HG03342 (cell line): ENCODE data around the gene UBA6.
"Not testable (repeated sequence)": the region's sequence is repeated elsewhere in the genome, so short reads cannot be mapped to it uniquely, and the experiment has no call there.

Source experiments
- ATAC-seq: cut with Tn5 transposase; IDR thresholded peaks from one replicate; pipeline ENCODE4 v1.9.1; 2021; ENCODE audit warnings: mild to moderate bottlenecking, moderate library complexity; ENCODE audit not compliant: unreplicated experiment

The UBA6 gene

DNA sequence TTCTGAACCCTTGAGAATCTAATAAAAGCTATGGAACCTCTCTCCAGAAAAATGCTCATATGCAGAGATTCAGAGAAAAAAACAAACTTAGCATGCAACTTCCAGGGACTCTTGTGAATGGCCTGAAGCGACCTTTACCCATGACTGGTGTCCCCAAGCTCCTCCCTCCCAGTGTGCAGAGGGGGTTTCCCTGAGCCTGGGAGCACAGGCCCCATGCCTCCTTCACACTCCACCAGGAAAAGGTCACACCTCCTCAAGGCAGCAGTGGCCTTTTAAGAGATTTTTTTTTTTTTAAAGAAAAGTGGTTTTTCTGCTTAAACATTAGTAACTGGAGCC lies 13.3 kb upstream of the UBA6 start:
- ATAC-seq, result peak; percentile 65

DNA sequence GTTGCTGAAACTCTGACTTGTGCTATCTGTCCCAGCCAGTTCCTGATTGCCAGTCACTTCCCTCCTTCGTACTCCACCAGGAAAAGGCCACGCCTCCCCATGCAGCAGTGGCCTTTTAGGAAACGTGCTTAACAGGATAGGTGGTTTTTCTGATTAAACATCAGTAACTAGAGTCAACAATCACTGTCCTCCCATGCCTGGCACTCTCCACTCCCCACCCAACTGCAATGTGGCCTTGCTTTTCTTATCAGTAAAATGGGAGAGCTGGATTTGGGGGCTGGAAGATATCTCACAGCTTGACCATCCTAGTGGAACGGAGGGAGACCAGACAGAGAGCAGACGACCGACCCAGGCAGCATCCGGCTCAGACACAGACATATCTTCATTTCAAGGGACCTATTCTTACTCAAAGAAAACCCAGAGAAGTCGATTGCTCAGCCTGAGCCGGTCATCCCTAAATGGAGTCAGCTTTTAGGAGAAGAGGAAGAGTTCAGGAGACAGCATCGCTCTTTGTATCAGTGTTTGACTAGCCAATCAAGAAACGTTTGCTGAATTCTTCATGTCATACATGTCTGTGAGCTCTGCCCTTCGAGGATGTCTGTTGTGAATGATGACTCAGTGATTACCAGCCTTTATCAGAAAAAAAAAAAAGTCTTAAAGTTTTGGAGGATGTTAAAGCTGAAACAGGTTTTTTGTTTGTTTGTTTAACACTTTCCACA lies 12.7 kb upstream of the UBA6 start:
- ATAC-seq, result no peak

DNA sequence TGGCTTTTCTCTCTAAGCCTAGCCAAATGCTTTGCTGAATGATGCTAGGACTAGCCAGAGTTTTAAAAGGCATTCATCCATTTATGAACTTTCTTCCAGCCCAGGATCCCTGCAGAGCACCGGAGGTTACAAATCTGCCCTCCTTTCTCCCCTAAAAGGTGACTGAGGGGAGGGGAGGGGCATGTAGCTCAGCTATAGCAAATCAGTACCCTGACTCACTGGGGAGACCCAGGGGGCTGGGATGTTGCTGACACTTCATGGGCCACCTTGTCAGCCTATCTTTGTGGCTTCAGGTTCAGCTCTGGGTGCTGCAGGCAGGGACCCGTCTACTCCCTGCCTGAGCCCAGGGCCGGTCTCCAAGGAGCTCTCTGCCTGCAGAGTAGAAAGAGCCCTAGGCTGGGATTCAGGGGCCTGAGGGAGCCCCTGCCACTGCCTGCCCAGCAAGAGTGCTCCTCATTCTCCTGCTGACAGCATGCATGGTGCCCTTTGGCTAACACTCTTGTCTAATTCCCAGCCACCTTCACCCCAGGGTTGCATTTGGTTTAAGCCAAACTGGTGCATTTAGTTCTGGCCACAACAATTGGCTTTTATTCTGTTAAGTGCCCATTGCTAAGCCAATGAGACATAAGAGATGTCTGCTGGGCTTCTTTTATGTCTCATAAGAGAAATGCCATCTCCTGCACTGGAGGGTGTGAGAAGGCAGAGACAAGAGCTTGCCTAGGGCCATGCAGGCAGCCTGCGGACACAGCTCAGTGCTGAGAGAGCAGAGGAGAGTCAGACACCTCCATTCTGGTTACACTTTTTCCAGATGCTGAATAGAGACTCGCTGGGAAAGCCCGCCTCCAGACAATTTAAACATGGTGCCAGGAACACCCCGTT lies 11.9 kb upstream of the UBA6 start:
- no peak for ATAC-seq

DNA sequence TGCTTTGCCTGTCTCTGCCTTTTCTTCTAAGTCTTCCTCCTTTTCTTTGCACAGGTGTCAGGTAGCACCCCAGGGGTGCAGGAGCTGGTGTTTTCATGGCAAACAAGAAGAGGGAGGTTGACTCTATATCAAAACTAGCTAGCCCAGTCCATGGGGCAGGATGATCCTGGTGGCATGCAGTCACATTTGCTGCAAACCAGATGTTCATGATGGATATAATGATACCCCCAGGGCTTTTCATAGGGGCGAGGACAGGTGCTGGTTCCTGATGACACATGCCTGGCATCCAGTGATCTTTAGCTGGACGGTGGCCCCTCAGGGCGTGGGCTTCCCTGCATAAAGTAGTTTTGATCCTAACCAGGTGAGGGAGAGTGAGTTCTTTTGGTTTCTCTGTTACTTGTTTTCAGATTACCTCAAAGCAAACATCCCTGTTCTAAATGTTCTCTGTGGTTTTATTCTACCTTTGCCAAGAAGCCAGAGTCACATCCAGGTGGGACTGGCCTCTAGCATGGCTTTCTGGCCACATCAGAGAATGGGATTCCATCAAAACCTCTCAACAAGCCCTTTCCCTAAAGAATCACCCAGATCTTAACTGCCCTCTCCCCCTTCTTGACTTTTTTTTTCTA lies 11.2 kb upstream of the UBA6 start:
- no peak for ATAC-seq

DNA sequence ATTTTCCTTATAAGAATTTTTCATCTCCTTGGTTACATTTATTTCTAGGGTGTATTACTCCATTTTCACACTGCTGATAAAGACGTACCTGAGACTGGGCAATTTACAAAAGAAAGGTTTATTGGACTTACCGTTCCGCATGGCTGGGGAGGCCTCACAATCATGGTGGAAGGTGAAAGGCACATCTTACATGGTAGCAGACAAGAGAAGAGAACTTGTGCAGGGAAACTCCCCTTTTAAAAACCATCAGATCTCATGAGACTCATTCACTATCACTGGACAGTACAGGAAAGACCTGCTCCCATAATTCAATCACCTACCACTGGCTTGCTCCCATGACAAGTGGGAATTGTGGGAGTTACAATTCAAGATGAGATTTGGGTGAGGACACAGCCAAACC lies 5.7 kb upstream of the UBA6 start:
- not testable (repeated sequence) for ATAC-seq

DNA sequence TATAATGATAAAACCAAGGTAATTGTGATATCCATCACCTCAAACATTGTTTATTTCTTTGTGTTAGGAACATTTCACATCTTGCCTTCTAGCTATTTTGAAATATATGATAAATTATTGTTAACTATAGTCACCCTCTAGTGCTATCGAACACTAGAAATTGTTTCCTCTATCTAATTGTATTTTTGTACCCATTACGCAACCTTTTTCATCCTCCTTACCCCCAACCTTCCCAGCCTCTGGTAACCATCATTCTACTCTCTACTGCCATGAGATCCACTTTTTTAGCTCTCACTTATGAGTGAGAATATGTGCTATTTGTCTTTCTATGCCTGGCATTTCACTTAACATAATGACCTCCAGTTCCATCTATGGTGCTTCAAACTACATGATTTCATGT lies 3.9 kb upstream of the UBA6 start:
- no peak for ATAC-seq

DNA sequence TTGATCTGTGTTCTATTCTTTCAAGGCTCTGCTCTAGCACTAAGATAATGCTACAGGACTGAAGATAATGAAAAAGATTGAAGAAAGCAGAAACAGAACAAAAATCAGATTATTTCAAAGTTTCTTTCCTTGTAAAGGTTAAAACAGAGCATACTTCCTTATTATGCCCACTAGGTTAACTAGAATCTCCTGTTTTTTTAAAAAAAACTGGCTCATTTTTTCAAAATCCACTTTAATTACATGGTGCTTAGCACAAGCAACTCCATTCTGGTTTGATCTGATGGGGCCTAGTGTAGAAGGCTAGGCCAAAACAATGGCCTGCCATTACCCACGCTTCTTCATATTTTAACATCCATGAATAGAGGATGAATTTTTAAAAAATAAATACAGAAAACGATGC lies 1.2 kb upstream of the UBA6 start:
- ATAC-seq, result no peak

DNA sequence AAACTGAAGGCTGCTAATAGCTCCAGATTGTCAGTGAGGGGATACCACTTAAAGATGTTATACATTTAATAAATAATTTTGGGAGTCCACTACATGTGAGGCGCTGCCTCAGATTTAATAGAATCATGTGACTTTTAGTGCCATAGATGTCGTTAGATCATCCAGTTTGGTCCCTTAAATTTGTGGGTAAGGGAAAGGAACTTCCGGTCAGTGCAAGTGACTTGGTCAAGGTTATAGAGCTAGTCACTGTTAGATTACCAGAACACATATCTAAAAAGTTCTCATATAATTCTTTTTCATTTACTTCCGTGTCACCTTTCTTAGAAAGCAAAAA lies 529 bp upstream of the UBA6 start:
- ATAC-seq, result no peak

DNA sequence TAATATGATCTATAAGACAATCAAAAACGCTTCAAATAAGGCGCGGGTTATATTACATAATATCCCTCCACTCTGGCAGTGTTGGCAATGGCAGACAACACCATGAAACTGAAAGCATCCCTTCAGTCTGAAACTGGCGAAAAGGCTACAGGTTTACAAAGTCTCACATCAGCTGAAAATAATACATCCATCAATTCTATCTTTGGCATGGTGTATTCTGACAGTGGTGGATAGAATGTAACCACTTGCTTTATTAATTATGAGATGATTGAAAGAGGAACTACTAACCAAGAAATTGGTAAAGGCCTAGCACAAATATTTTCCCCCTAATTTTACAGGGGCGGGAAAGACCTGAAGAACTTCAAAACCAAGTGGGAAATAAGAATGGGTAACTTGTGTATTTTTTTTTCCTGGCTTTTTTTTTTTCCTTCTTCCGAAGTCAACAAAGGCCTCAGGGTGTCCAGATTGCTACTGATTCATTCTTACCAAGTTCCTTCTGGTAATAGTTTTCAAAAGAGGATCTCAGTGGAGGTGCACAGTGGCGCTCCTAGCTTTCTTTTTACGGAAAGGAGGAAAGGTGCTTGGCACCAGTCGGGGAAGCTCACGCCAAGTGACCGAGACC lies 728 bp downstream of the UBA6 start:
- ATAC-seq, result peak; percentile 31

DNA sequence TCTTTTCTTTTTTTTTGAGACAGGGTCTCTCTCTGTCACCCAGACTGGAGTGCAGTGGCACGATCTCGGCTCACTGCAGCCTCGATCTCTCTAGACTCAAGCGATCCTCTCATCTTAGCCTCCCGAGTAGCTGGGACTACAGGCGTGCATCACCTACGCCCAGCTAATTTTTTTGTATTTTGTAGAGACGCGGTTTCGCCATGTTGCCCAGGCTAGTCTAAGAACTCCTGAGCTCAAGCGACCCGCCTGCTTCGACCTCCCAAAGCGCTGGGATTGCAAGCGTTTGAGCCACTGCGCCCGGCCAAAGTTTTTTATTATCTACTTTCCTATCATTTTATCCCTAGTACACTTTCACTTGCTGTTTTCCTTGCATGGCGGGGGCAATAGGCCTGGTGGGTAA lies 1.4 kb downstream of the UBA6 start:
- ATAC-seq, result no peak

DNA sequence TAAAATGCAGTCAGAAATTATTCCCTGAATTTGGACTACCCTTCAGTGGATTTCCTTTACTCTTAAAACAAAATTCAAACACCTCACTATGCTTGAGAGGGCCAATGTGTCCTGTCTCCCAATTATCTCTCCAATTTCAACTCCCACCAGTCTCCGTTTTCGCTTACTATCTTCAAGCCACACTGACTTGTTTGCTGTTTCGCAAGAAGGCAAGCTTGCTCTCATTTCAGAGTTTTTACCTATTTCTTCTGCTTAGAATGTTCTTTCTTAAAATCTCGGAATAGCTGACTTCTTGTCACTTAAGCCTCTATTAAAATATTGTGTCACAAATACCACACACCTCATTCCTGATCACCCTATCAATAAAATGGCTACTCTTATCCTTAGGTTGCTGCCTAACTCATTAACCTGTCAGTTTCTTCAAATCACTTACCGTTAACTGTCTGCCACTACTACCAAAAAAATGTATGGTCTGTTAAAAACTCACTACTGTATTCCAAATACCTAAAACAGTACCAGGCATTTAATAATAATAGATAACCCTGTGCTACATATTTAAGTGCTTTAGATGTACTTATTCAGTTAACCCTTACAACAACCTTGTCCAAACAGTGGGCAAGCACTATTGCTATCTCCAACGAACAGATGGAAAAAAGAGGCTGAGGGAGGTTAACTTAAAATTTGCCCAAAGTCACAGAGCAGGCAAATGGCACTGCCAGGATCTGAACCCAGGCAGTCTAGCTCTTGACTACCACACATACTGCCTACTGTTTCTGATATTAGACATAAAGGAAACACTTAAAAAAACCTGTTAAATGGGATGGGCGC lies 2.9 kb downstream of the UBA6 start:
- no peak for ATAC-seq

DNA sequence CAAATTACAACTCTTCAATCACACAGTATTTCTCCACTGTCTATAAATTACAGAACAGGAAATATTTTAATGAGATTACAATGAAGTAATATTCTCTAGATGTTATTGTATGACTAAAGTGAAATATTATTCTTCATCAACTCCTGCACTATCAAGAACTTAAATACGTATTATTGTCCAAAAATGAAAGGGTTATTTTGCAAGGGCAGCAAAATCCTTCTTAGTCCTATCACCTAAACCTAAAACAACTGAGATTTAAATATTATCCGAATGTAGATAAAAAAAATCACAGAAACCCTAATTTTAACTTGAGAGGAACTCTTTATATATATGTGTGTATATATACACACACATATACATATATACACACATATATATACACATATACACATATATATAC lies 4.9 kb downstream of the UBA6 start:
- no peak for ATAC-seq

DNA sequence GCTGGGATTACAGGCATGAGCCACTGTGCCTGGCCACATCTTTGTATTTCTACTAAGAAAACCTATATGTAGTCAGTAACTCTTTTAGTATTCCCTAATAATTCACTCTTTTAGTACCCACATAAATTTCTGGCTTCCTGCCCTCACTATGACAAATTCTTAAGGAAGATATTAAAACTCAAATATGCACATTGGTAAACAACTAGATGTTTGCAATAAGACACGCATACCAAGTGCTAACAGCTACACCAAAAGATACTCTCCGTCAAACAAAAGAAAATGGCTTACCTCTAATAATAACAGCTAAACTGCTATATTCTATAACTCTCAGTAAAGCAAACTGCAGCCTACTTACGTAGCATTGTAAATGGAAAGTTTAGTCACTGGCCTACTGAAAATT lies 6.3 kb downstream of the UBA6 start:
- ATAC-seq, result no peak

DNA sequence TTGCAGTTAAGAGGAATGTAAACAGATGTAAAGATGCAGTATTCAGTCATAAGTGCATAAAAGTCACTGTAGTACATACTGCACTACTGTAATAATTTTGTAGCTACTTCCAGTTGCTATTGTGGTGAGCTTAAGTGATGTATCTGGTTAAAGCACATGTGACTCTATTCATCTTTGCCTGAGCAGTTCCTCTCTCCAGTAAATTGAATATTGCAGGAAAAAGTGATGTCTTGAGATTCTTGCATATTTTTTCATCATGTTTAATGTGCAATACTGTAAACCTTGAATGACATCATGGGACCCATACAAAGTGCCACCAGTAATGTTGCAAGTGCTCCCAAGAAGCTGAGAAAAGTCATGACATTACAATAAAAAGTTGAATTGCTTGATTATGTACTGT lies 9.6 kb downstream of the UBA6 start:
- ATAC-seq, result no peak

DNA sequence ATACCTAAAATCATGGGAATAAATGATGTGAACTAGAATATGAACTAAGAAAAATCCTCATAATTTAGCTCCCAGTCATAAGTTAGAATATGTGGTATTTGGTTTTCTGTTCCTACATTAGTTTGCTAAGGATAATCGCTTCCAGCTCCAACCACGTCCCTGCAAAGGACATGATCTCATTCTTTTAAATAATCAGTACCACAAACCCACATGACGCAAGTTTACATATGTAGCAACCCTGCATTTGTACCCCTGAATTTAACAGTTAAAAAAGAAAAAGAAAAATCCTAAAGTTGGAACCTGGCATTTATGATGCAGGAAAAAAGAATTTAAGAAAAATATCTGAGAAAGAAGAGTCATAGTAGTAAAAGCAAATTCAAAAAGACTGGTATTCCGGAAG lies 13.3 kb downstream of the UBA6 start:
- no peak for ATAC-seq

DNA sequence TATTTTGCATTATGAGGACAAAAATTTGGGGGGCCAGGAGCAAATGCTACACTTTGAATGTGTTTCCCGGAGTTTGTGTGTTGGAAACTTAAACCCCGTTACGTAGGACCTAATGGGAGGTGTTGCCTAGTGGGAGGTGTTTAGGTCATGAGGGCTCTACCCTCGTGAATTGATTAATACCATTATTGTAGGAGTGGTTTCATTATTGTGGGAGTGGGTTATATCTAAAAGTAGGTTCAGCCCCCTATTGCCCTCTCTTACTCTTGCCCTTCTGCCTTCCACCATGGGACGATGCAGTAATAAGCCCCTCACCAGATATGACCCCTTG lies 15.5 kb downstream of the UBA6 start:
- ATAC-seq, result no peak

DNA sequence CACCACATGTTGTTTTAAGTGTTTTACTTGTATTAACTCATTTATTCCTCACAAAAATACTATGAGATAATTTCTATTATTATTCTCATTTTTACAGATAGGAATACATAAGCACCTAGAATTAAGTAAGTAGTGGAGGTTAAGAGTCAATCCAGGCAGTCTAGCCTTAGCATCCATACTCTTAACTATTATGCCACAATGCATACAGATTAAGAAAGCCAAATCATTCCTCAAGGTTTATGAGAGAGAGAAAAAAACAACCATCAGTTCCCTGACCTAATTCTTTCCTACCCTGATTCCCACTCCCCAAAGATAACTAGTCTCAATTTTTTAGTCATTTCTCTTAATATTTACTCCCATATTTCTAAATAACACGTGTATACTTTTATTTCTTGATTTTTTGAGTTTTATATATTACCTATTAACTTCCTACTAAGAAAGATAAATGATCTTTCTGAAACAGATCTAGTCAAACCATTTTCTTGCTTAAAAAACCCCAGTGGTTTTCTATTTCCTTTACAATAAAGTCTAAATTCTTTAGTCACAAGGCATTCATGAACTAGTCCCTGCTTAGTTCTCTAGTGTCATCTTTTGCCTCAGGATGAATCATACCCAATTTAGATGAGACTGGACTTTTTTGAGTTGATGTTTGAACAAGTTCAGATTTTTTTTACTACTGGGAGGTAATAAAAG lies 16.0 kb downstream of the UBA6 start:
- ATAC-seq, result no peak

DNA sequence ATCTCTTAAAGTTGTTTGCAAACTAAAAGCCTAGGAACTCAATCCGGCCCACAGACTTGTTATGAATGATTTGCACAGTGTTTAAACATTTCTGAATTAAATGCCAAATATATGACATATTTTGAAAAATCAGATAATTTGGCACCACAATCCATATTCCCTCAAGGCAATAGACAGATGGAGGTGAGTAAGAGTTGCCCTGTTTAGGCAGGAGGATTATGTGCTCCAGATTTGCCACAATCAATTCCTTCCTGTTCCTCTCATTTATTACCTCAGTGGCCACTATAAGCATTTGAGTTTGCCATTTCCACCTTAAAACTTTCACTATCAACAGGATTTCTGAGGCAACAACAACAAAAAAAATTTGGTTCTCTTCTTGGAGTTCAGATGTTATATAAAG lies 18.7 kb downstream of the UBA6 start:
- ATAC-seq, result no peak

DNA sequence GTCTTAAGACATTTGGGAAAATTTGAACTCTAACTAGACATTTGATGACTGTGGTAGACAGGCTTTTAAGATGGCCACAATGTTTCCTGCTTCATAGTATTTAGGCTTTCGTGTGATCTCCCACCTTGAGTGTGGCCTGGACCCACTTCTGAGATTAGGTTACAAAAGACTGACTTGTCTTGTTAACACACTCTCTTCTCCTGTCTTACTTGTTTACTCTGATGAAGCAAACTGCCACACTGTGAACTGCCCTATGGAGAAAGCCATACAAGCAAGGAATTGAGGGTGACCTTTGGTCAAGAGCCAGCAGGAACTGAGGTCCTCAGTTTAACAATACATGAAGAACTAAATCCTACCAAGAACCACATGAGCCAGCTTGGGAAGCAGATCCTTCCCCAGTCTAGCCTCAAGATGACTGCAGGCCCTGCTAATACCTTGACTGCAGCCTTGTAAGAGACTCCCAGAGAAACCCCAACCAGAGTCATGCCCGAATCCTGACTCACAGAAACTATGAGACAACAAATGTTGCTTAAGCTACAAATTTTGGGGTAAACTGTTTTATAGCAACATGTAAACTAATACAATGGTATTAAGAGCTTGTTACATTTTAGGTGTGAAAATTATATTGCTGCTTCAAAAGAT lies 20.3 kb downstream of the UBA6 start:
- ATAC-seq, result no peak

DNA sequence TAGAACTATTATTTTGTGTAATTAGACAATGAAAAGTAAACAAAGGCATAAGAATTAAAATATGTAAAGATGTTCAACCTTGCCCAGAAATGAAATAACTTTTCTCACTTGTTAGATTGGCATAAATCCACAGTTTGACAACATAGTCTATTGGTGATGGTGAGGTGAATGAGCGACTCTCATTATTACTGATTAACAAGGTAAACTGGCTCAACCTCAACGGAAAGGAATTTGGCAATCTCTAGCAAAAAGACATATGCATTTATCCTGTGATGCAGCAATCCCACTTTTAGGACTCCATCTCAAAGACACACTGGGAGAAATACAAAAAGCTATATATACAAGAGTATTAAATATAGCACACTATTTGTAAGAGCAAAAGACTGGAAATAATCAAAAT lies 22.3 kb downstream of the UBA6 start:
- no peak for ATAC-seq
